HepG2 (cell line): ENCODE data around the gene MAPK12. TPM values are rescaled to one million over a fixed set of nuclear protein-coding genes. Genes with fewer than 3 reads are reported as not detected.
A peak's percentile ranks its signal among the peaks of the same experiment; 100 is the strongest.

ENCODE experiments used
- ATF5 ChIP-seq: sonication (generic); formaldehyde crosslinking; IDR thresholded peaks from 2 replicates; pipeline ENCODE4 v1.4.0; 2020; ENCODE audit warnings: mild to moderate bottlenecking, low read depth, missing genetic modification reagents
- ELF4 ChIP-seq: sonication (generic); formaldehyde crosslinking; IDR thresholded peaks from 2 replicates; pipeline ENCODE4 v1.5.0; 2020; ENCODE audit warnings: missing genetic modification reagents, mild to moderate bottlenecking, moderate library complexity, borderline replicate concordance
- FOSL2 ChIP-seq: sonication (generic); formaldehyde crosslinking; IDR thresholded peaks from 2 replicates; pipeline ENCODE4 v1.4.0; 2020; ENCODE audit warnings: missing genetic modification reagents
- HNF1B ChIP-seq: sonication (generic); formaldehyde crosslinking; IDR thresholded peaks from 2 replicates; pipeline ENCODE4 v1.5.1; 2020; ENCODE audit warnings: mild to moderate bottlenecking, moderate library complexity, missing genetic modification reagents
- MIXL1 ChIP-seq: IDR thresholded peaks from 2 replicates; pipeline ENCODE4 v1.6.1; 2016
- MNT ChIP-seq: fragments of 450-650 bp; IDR thresholded peaks from 2 replicates; pipeline ENCODE4 v1.6.1; 2016
- NFRKB ChIP-seq: fragments of 450-650 bp; IDR thresholded peaks from 2 replicates; pipeline ENCODE4 v1.6.1; 2017
- NPAS2 ChIP-seq: sonication (generic); formaldehyde crosslinking; IDR thresholded peaks from 2 replicates; pipeline ENCODE4 v1.8.0; 2022; ENCODE audit warnings: mild to moderate bottlenecking, missing genetic modification reagents, borderline replicate concordance
- RAD51 ChIP-seq: fragments of 450-650 bp; IDR thresholded peaks from 2 replicates; pipeline ENCODE4 v1.6.1; 2016; ENCODE audit warnings: borderline replicate concordance
- RBFOX2 ChIP-seq: fragments of 200-400 bp; formaldehyde crosslinking; IDR thresholded peaks from 2 replicates; pipeline ENCODE4 v1.6.1; 2017; ENCODE audit warnings: low read depth, mild to moderate bottlenecking, low read length
- SMARCE1 ChIP-seq: fragments of 450-650 bp; IDR thresholded peaks from 2 replicates; pipeline ENCODE4 v1.6.1; 2017; ENCODE audit warnings: borderline replicate concordance
- SNAPC5 ChIP-seq: sonication (generic); formaldehyde crosslinking; IDR thresholded peaks from 2 replicates; pipeline ENCODE4 v1.8.1; 2023; ENCODE audit warnings: mild to moderate bottlenecking, missing genetic modification reagents, borderline replicate concordance
- UBTF ChIP-seq: sonication (generic); formaldehyde crosslinking; IDR thresholded peaks from 2 replicates; pipeline ENCODE4 v1.4.0; 2020; ENCODE audit warnings: mild to moderate bottlenecking, missing genetic modification reagents
- ZFP82 ChIP-seq: sonication (generic); formaldehyde crosslinking; IDR thresholded peaks from 2 replicates; pipeline ENCODE4 v1.5.1; 2020; ENCODE audit warnings: mild to moderate bottlenecking, missing genetic modification reagents, borderline replicate concordance
- ZFY ChIP-seq: sonication (generic); formaldehyde crosslinking; IDR thresholded peaks from 2 replicates; pipeline ENCODE4 v1.4.0; 2020; ENCODE audit warnings: missing genetic modification reagents
- ZHX1 ChIP-seq: sonication (generic); formaldehyde crosslinking; IDR thresholded peaks from 2 replicates; pipeline ENCODE4 v1.8.1; 2022; ENCODE audit warnings: low read depth, mild to moderate bottlenecking, missing genetic modification reagents
- ZNF350 ChIP-seq: sonication (generic); formaldehyde crosslinking; IDR thresholded peaks from 2 replicates; pipeline ENCODE4 v1.4.0; 2020; ENCODE audit warnings: mild to moderate bottlenecking, low read depth, missing genetic modification reagents, borderline replicate concordance
- ZNF543 ChIP-seq: sonication (generic); formaldehyde crosslinking; IDR thresholded peaks from 2 replicates; pipeline ENCODE4 v1.4.0; 2020; ENCODE audit warnings: mild to moderate bottlenecking, missing genetic modification reagents
- ZNF674 ChIP-seq: sonication (generic); formaldehyde crosslinking; IDR thresholded peaks from 2 replicates; pipeline ENCODE4 v1.5.0; 2020; ENCODE audit warnings: low read depth, mild to moderate bottlenecking, missing genetic modification reagents
- polyA plus RNA-seq, 8 experiments: library from polyadenylated mRNA; depleted of rRNA in 3 of 8; stranded (reverse) in 7 of 8; unstranded in 1 of 8; fragments of >200 nt; fragmentation: Illumina TruSeq in 4 of 8; extraction: Trizol in 4 of 8; gene quantifications; 2 replicates each; pipeline versions ENCODE4 v1.2.1 to v1.2.3, GENCODE V29; 2011 to 2016; ENCODE audit warnings: low read depth in 4 of 8, missing spikeins in 1 of 8, mixed read lengths in 1 of 8; ENCODE audit not compliant: insufficient read depth in 1 of 8
- total RNA-seq, 5 experiments: library from RNA; depleted of rRNA; stranded (reverse); fragments of >200 nt; fragmentation: Illumina TruSeq; extraction: Trizol; gene quantifications; 2 replicates each; pipeline ENCODE4 v1.2.3, GENCODE V29; 2016; ENCODE audit warnings: low read depth in 1 of 5

The MAPK12 gene
- total and polyA plus RNA-seq, 2 of the 13 experiments (the other 11 are each of a cell fraction or from before 2014, with no cell fraction given) = 22.2 to 23.3 TPM

GRCh38 chr22:50293441-50294318 lies 32.2 kb upstream of the MAPK12 start (continued):
- TF ChIP-seq ZHX1 (0 out of 2 replicates have a peak, but pooled peaks have one; percentile 50), MIXL1 (peak; percentile 50; the same call in 1 of the 2 replicates), ZNF350 (CRISPR knock-in tag) (peak; percentile 59; the same call in 1 of the 2 replicates), ELF4 (CRISPR knock-in tag) (0 out of 2 replicates have a peak, but pooled peaks have one; percentile 61), ZNF674 (no peak), ZFP82 (CRISPR knock-in tag) (0 out of 2 replicates have a peak, but pooled peaks have one; percentile 81), RAD51 (no peak), ATF5 (CRISPR knock-in tag) (0 out of 2 replicates have a peak, but pooled peaks have one; percentile 19), NFRKB (no peak), UBTF (CRISPR knock-in tag) (peak; percentile 98), NPAS2 (CRISPR knock-in tag) (no peak), SMARCE1 (no peak), MNT (no peak), SNAPC5 (0 out of 2 replicates have a peak, but pooled peaks have one; percentile 61), FOSL2 (CRISPR knock-in tag) (peak; percentile 62), RBFOX2 (peak; percentile 87), HNF1B (CRISPR knock-in tag) (peak; percentile 90), ZNF543 (CRISPR knock-in tag) (0 out of 2 replicates have a peak, but pooled peaks have one; percentile 45), ZFY (CRISPR knock-in tag) (peak; percentile 94)
